HepG2 (cell line): Measurements from ENCODE around the gene SLC17A9. TPM values are rescaled to one million over a fixed set of nuclear protein-coding genes. Genes with fewer than 3 reads are reported as not detected.

Experiments used
- BORCS8-MEF2B ChIP-seq: sonication (generic); formaldehyde crosslinking; IDR thresholded peaks from 2 replicates; pipeline ENCODE4 v1.8.0; 2022; ENCODE audit warnings: mild to moderate bottlenecking, missing genetic modification reagents
- CBFB ChIP-seq: sonication (generic); formaldehyde crosslinking; IDR thresholded peaks from 2 replicates; pipeline ENCODE4 v1.4.0; 2020; ENCODE audit warnings: missing genetic modification reagents
- E2F2 ChIP-seq: sonication (generic); formaldehyde crosslinking; IDR thresholded peaks from 2 replicates; pipeline ENCODE4 v1.4.0; 2020; ENCODE audit warnings: missing genetic modification reagents, borderline replicate concordance
- FLYWCH1 ChIP-seq: sonication (generic); formaldehyde crosslinking; IDR thresholded peaks from 2 replicates; pipeline ENCODE4 v1.8.1; 2023; ENCODE audit warnings: mild to moderate bottlenecking, missing genetic modification reagents
- HDAC6 ChIP-seq: fragments of 200-600 bp; sonication (generic); IDR thresholded peaks from 2 replicates; pipeline ENCODE4 v1.7.0; 2017; ENCODE audit warnings: mild to moderate bottlenecking, antibody characterized with exemption, low read length, low read depth
- KLF11 ChIP-seq: IDR thresholded peaks from 2 replicates; pipeline ENCODE4 v1.6.1; 2016; ENCODE audit warnings: missing compliant biosample characterization
- MLLT10 ChIP-seq: sonication (generic); formaldehyde crosslinking; IDR thresholded peaks from 2 replicates; pipeline ENCODE4 v1.4.0; 2020; ENCODE audit warnings: missing genetic modification reagents
- NFKB2 ChIP-seq: sonication (generic); formaldehyde crosslinking; IDR thresholded peaks from 2 replicates; pipeline ENCODE4 v1.4.0; 2020; ENCODE audit warnings: missing genetic modification reagents, borderline replicate concordance
- SIX1 ChIP-seq: sonication (generic); formaldehyde crosslinking; IDR thresholded peaks from 2 replicates; pipeline ENCODE4 v1.4.0; 2020; ENCODE audit warnings: missing genetic modification reagents, borderline replicate concordance
- SYNCRIP ChIP-seq: fragments of 200-400 bp; formaldehyde crosslinking; IDR thresholded peaks from 2 replicates; pipeline ENCODE4 v1.6.1; 2018; ENCODE audit warnings: mild to moderate bottlenecking, low read depth, low read length; ENCODE audit not compliant: insufficient read depth
- WIZ ChIP-seq: sonication (generic); formaldehyde crosslinking; IDR thresholded peaks from 2 replicates; pipeline ENCODE4 v1.5.1; 2020; ENCODE audit warnings: mild to moderate bottlenecking, missing genetic modification reagents
- ZNF337 ChIP-seq: sonication (generic); formaldehyde crosslinking; IDR thresholded peaks from 2 replicates; pipeline ENCODE4 v1.5.1; 2020; ENCODE audit warnings: missing genetic modification reagents, low read depth, mild to moderate bottlenecking, borderline replicate concordance
- ZNF362 ChIP-seq: sonication (generic); formaldehyde crosslinking; IDR thresholded peaks from 2 replicates; pipeline ENCODE4 v1.4.0; 2020; ENCODE audit warnings: missing genetic modification reagents, mild to moderate bottlenecking, borderline replicate concordance
- ZNF431 ChIP-seq: sonication (generic); formaldehyde crosslinking; IDR thresholded peaks from 2 replicates; pipeline ENCODE4 v1.9.0; 2022; ENCODE audit warnings: missing genetic modification reagents, low read depth, mild to moderate bottlenecking, borderline replicate concordance
- polyA plus RNA-seq, 8 experiments: library from polyadenylated mRNA; depleted of rRNA in 3 of 8; stranded (reverse) in 7 of 8; unstranded in 1 of 8; fragments of >200 nt; fragmentation: Illumina TruSeq in 4 of 8; extraction: Trizol in 4 of 8; gene quantifications; 2 replicates each; pipeline versions ENCODE4 v1.2.1 to v1.2.3, GENCODE V29; 2011 to 2016; ENCODE audit warnings: low read depth in 4 of 8, missing spikeins in 1 of 8, mixed read lengths in 1 of 8; ENCODE audit not compliant: insufficient read depth in 1 of 8
- total RNA-seq, 5 experiments: library from RNA; depleted of rRNA; stranded (reverse); fragments of >200 nt; fragmentation: Illumina TruSeq; extraction: Trizol; gene quantifications; 2 replicates each; pipeline ENCODE4 v1.2.3, GENCODE V29; 2016; ENCODE audit warnings: low read depth in 1 of 5
- TF ChIP-seq, protein P1 (sequence below): sonication (generic); formaldehyde crosslinking; IDR thresholded peaks from 2 replicates; pipeline ENCODE4 v1.4.0; 2020; ENCODE audit warnings: missing genetic modification reagents
- TF ChIP-seq, protein P2 (sequence below): sonication (generic); formaldehyde crosslinking; IDR thresholded peaks from 2 replicates; pipeline ENCODE4 v1.4.0; 2020; ENCODE audit warnings: missing genetic modification reagents, borderline replicate concordance
- TF ChIP-seq, protein P3 (sequence below): IDR thresholded peaks from 2 replicates; pipeline ENCODE4 v1.6.1; 2016; ENCODE audit warnings: mild to moderate bottlenecking
- TF ChIP-seq, protein P4 (sequence below): sonication (generic); formaldehyde crosslinking; IDR thresholded peaks from 2 replicates; pipeline ENCODE4 v1.8.1; 2023; ENCODE audit warnings: missing genetic modification reagents, mild to moderate bottlenecking, borderline replicate concordance

SLC17A9 gene
- total and polyA plus RNA-seq, 2 of the 13 experiments (the other 11 are each of a cell fraction or from before 2014, with no cell fraction given): 110 to 191 TPM

- TF ChIP-seq, protein P1, sequence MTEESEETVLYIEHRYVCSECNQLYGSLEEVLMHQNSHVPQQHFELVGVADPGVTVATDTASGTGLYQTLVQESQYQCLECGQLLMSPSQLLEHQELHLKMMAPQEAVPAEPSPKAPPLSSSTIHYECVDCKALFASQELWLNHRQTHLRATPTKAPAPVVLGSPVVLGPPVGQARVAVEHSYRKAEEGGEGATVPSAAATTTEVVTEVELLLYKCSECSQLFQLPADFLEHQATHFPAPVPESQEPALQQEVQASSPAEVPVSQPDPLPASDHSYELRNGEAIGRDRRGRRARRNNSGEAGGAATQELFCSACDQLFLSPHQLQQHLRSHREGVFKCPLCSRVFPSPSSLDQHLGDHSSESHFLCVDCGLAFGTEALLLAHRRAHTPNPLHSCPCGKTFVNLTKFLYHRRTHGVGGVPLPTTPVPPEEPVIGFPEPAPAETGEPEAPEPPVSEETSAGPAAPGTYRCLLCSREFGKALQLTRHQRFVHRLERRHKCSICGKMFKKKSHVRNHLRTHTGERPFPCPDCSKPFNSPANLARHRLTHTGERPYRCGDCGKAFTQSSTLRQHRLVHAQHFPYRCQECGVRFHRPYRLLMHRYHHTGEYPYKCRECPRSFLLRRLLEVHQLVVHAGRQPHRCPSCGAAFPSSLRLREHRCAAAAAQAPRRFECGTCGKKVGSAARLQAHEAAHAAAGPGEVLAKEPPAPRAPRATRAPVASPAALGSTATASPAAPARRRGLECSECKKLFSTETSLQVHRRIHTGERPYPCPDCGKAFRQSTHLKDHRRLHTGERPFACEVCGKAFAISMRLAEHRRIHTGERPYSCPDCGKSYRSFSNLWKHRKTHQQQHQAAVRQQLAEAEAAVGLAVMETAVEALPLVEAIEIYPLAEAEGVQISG (CRISPR knock-in tag): peak; percentile 79
- TF ChIP-seq BORCS8-MEF2B (CRISPR knock-in tag) (no peak; the same call in 1 of the 2 replicates), ZNF362 (CRISPR knock-in tag) (no peak), SYNCRIP (no peak), NFKB2 (peak; percentile 81; the same call in 1 of the 2 replicates), CBFB (CRISPR knock-in tag) (peak; percentile 91; the same call in 1 of the 2 replicates), MLLT10 (CRISPR knock-in tag) (no peak), ZNF431 (no peak), KLF11 (CRISPR knock-in tag) (peak; percentile 81; the same call in 1 of the 2 replicates), WIZ (CRISPR knock-in tag) (no peak), ZNF337 (CRISPR knock-in tag) (no peak), FLYWCH1 (CRISPR knock-in tag) (no peak), HDAC6 (no peak), E2F2 (CRISPR knock-in tag) (peak; percentile 49; the same call in 1 of the 2 replicates), SIX1 (CRISPR knock-in tag) (0 out of 2 replicates have a peak, but pooled peaks have one; percentile 21)
- TF ChIP-seq, protein P2, sequence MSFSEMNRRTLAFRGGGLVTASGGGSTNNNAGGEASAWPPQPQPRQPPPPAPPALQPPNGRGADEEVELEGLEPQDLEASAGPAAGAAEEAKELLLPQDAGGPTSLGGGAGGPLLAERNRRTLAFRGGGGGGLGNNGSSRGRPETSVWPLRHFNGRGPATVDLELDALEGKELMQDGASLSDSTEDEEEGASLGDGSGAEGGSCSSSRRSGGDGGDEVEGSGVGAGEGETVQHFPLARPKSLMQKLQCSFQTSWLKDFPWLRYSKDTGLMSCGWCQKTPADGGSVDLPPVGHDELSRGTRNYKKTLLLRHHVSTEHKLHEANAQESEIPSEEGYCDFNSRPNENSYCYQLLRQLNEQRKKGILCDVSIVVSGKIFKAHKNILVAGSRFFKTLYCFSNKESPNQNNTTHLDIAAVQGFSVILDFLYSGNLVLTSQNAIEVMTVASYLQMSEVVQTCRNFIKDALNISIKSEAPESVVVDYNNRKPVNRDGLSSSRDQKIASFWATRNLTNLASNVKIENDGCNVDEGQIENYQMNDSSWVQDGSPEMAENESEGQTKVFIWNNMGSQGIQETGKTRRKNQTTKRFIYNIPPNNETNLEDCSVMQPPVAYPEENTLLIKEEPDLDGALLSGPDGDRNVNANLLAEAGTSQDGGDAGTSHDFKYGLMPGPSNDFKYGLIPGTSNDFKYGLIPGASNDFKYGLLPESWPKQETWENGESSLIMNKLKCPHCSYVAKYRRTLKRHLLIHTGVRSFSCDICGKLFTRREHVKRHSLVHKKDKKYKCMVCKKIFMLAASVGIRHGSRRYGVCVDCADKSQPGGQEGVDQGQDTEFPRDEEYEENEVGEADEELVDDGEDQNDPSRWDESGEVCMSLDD (CRISPR knock-in tag): peak; percentile 64; the same call in 1 of the 2 replicates
- TF ChIP-seq, protein P3, sequence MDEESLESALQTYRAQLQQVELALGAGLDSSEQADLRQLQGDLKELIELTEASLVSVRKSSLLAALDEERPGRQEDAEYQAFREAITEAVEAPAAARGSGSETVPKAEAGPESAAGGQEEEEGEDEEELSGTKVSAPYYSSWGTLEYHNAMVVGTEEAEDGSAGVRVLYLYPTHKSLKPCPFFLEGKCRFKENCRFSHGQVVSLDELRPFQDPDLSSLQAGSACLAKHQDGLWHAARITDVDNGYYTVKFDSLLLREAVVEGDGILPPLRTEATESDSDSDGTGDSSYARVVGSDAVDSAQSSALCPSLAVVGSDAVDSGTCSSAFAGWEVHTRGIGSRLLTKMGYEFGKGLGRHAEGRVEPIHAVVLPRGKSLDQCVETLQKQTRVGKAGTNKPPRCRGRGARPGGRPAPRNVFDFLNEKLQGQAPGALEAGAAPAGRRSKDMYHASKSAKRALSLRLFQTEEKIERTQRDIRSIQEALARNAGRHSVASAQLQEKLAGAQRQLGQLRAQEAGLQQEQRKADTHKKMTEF (CRISPR knock-in tag): peak; percentile 70; the same call in 1 of the 2 replicates
- TF ChIP-seq, protein P4, sequence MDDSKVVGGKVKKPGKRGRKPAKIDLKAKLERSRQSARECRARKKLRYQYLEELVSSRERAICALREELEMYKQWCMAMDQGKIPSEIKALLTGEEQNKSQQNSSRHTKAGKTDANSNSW (CRISPR knock-in tag): 0 out of 2 replicates have a peak, but pooled peaks have one; percentile 58
These were observed 56.8 kb downstream of the SLC17A9 start (continued) for GRCh38 chr20:63009045-63009961.
